Bone marrow (tissue), 2 donors: ENCODE results near the gene EML4.
"Not testable (repeated sequence)": the region's sequence is repeated elsewhere in the genome, so short reads cannot be mapped to it uniquely, and the experiment has no call there.

Source experiments
- DNase-seq, 2 donors: peaks; one replicate each; lab custom pipeline; 2025; lab: John Stamatoyannopoulos, UW

The EML4 gene

DNA sequence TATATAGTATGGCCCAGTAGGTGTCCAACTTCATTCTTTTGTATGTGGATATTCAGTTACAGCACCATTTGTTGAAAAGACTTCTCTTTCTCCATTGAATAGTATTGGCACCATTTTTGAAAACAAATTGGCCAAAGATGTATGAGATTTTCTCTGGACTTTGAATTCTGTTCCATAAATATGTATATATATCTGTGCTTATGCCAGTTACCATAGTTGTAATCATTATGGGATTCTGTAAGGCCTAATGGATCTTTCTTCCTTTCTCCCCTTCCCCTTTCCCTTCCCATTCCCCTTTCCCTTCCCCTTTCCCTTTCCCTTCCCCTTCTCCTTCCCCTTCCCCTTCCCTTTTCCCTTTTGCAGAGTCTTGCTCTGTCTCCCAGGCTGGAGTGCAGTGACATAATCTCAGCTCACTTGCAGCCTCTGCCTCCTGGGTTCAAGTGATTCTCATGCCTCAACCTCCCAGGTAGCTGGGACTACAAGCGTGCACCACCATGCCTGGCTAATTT lies 140.9 kb downstream of the EML4 start:
- no peak for DNase-seq

DNA sequence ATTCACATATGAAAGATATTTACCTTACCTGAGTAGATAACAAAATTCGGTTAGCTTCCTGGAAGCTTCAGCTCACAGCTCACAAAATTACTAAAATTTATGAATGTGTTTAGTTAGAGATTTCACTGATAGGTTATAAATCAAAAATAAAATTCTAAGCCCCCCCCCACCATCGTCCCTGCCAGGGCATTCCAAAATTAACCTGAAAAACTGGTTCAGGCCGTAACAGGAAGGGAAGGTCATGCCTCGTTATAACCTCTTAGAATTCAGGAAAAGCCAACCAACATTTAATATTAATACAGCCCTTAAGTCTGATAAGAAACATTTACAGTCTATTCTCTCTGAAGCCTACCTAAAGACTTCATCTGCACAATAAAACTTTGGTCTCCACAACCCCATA lies 143.0 kb downstream of the EML4 start:
- DNase-seq, result no peak

DNA sequence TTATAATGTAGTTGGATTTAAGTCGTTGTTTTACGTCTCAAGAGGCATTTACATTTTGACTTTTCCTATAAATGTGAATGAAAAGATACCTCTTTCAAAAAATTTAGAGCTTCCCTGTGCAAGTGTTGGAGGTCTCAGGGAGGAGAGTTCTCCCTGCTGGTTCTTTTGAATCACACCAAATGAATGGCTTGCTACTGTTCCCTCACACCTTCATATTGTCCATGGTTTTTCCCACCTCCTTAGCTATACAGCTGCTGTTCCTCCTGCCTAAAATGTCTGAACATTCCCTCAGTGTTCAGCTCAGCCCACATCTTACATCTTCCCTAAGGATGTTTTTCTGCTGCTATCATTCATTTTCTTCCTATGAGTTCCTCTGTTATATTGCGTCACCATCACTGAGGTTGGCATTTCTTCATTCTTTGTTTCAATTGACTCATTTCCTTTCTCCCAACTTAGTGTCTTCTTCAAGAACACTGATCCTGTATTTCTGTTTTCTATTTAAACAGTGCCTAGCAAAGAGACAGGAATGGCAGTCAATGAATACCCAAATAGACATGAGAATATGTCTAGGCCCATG lies 145.8 kb downstream of the EML4 start:
- DNase-seq, result no peak

DNA sequence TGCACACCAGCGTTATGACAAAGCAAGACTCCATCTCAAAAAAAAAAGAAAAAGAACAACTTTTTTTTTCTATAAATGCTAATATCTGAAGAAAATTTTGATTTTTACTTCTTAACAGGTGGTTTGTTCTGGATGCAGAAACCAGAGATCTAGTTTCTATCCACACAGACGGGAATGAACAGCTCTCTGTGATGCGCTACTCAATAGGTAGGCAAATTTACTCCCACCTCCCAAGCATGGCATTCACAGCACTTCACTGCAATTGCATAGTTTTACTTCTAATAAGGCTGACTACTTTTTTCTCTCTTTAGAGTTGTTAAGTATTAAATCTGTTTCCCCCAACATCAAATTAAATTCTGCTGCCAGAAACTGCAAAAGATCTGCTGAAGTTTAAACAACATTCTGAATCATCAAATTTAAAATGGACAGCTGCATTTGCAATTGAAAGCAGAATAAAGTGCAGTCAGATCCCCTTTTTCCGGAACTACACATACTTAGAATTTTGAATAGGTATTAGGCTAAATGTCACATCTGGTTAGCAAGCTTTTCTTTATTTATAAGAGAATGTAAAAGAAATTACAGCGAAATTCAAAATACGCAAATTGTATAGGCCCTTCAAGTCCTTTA lies 146.8 kb downstream of the EML4 start:
- DNase-seq, result no peak

DNA sequence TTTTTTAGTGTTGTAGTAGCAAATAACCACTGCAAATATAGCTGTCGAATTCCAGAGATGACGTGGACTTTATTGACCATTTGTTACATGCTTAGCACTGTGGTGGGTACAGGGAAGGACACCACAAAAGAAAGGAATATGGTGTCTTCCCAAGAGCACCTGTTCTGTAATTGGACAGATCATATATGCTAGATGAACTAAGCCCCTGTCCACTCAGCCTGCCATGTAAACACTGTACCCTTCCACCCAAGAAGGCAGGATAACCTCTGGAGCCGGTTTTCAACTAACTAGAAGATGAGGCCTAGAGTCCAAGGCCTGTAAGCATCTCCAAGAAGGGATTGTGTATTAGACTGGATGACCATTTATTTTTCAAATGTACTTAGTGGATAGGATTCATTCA lies 147.8 kb downstream of the EML4 start:
- no peak for DNase-seq

DNA sequence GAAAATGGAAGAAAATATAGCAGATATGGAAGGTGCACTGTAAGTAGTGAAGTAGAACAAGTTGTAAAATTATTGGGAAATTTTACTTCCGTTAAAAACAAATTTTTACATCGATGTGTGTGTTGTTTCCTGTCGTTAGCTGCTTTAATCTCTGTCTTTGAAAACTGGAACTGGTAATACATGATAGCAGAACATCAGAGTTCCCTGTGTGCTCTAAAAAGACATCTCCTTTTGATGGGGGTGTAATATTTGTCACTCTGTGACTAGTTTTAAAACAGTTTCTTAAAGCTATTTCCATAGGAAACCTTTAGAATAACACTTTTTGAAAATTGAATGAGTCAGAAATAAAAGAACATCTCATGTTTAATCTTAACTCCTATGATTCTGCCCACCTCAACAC lies 148.3 kb downstream of the EML4 start:
- DNase-seq, result no peak

DNA sequence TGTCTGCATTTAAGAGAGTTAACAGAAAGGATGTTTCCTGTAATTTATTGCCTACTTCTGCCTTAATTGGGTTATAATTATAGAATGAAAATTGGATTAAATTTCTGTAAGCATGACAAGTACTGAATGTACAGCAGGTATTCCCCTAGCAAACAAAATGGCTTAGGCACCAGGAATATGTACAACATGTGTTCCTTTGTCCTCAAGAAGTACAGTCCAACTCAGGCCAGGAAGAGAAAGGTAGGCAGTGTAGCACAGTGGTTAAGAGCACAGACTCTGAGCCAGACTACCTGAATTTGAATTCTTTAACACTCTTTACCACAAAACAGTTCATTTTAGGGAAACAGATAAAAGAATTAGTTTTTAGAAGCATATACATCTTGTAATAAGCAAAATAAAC lies 148.8 kb downstream of the EML4 start:
- no peak for DNase-seq

DNA sequence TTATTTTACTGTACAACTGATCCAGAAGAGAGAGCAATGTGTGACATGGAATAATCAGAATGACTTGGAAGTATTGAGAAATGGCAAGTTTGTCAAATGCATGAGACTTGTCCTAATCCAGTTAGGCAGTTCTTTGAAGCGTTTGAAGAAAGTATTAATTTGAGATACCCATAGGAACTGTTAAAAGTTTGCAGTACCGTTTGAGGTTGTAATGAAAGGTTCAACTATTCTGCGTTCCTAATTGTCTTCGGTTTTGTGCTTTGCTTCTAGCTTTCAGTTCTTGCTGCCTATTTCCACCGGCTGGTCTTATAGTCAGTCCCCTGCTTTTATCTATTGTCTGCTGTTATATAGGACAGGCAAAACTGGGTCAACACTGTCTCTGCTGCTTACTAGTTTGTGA lies 150.1 kb downstream of the EML4 start:
- DNase-seq, result no peak

DNA sequence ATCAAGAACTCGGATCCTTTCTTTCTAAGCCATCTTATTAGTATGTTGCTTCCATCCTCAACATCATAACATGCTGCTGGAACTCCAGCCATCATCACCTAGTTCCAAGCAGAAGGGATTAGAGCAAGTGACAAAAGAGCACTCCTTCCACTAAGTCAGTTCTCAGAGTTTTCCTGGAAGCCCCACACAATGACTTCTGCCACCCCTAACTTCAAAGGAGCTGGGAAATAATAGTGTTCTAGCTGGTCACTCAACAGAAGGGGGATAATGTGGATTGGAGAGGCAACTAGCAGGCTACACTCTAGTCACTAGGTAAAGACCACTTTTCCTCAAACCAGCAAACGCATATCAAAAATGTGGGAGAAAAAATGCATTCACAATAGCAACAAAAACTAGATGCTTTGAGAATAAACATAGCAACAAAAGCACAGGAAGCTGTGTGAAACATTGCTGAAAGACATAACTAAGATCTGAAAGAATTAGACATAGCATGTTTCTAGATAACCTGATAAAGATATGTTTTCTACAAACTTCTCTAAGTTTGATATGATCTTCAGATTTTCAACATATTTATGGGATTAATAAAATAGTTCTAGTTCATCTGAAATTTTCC lies 152.4 kb downstream of the EML4 start:
- no peak for DNase-seq

DNA sequence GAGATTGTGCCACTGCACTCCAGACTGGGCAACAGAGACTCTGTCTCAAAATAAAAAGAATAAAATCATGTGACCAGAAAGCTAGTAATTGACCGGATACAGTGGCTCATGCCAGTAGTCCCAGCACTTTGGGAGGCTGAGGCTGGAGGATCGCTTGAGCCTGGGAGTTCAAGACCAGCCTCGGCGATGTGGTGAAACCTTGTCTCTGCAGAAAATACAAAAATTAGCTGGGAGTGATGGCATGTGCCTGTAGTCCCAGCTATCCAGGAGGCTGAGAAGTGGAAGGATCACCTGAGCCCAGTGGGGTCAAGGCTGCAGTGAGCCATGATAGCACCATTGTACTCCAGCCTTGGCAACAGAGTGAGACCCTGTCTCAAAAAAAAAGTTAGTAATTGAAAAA lies 155.1 kb downstream of the EML4 start:
- DNase-seq, result no peak

DNA sequence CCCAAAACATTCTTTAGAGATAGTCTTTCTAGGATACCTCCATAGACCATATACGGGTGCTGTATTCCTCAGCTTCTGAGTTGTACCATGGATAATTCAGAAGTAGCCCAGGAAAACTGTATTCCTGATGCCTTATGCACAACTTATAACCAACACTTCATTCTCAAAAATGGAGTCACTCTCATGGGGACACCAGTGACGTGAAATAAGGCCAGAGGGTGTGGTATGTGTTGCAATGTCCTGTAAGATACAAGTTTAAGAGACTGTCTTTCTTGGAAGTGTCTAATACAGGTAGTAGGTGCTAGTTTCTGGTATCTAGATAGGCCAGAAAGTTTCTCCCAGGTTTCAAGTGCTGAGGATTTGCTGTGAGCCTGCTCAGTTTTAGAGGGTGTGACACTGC lies 155.8 kb downstream of the EML4 start:
- no peak for DNase-seq

DNA sequence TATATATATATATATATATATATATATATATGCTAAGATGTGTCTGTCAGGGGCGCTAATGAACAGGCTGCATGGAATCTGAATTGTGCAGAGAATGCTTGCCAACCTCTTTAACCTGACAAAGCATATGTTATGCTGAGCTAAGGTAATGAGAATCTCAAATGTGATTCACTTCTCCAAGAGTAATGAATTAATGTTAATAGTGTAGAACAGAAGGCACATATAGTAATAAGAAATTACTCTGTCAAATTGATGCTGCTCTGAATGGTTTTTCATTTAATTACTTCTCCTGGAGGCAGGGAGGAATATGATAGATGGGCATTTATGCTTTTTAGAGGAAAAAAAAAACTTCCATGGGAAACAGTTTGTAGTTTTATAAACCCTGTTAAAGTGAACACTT lies 156.5 kb downstream of the EML4 start:
- no peak for DNase-seq

DNA sequence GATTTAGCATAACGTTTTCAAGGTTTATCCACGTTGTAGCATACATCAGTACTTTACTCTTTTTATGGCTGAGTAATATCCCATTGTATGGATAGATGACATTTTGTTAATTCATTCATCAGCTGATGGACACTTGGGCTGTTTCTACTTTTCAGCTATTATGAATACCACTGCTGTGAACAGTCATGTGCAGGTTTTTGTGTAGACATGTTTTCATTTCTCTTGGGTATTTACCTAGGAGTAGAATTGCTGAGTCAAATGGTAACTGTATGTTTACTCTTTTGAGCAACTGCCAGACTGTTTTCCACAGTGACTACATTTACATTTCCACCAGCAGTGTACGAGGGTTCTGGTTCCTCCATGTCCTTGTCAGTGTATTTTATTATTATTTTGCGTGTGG lies 158.0 kb downstream of the EML4 start:
- DNase-seq, result no peak

DNA sequence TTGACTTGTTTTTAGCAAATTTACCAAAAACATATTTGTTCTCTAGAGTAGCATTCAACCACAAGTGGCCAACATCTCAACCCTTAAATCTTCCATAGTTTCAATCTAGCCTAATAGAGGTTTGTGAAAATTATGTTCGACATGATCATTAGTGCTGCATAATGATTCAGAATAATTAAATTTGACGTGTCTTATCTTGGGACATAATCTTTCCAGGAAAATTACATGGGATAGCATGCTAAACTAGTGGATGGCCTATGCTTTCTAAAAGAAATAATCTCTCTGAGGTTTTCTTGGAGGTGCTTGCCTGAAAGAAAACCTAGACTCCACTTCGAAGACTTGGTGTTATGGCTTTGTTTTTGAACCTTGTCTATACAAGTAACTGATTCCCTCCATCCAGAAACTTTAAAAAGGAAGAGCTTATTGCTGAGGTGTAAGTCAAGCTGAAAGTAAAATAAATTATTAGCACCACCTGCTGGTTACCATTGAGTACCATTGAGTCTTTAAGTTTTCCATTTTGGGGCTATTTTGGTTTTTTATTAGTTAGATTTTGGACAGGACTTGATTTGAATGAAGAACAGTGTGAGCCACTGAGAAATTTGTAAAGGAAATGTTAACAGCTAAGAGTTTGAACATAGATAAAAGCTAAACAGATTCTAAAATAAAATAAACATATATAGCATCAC lies 159.1 kb downstream of the EML4 start:
- DNase-seq, result peak in 1 of 2 donors; percentile 40

DNA sequence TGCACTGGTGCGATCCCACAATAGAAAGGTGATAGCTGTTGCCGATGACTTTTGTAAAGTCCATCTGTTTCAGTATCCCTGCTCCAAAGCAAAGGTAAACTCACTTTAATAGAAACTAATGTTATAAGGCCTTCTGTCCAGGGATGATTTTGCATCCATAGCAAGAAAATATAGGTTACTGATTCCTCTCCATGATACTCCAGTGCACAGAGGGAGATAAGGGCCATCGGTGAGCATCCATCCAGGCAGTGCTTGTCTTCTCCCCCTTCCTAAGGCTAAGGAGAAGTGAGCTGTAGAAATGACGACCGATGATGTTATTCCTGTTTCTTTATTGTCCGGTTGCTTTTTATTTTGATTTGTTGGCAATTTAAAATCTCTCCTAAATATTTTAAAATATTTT lies 159.8 kb downstream of the EML4 start:
- no peak for DNase-seq

DNA sequence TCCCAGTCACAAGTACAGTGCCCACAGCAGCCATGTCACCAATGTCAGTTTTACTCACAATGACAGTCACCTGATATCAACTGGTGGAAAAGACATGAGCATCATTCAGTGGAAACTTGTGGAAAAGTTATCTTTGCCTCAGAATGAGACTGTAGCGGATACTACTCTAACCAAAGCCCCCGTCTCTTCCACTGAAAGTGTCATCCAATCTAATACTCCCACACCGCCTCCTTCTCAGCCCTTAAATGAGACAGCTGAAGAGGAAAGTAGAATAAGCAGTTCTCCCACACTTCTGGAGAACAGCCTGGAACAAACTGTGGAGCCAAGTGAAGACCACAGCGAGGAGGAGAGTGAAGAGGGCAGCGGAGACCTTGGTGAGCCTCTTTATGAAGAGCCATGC lies 160.6 kb downstream of the EML4 start:
- DNase-seq, result no peak

DNA sequence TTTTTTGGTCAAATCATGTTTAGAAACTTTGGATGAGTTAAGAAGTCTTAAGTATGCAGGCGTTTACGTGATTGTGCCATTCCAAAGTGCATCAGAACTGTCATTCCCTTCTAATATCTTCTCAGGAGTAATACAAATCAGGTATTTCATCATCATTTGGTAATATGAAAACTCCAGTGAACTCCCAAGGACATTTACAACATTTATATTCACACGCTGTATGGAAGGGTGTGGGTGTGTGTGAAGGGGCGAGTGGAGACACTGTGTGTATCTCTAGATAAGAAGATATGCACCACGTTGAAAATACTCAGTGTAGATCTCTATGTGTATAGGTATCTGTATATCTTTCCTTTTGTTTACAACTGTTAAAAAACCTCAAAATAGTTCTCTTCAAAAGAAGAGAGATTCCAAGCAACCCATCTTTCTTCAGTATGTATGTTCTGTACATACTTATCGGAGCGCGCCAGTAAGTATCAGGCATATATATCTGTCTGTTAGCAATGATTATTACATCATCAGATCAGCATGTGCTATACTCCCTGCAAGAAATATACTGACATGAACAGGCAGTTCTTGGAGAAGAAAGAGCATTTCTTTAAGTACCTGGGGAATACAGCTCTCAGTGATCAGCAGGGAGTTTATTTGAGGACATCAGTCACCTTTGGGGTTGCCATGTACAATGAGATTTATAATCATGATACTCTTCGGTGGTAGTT lies 162.6 kb downstream of the EML4 start:
- no peak for DNase-seq

DNA sequence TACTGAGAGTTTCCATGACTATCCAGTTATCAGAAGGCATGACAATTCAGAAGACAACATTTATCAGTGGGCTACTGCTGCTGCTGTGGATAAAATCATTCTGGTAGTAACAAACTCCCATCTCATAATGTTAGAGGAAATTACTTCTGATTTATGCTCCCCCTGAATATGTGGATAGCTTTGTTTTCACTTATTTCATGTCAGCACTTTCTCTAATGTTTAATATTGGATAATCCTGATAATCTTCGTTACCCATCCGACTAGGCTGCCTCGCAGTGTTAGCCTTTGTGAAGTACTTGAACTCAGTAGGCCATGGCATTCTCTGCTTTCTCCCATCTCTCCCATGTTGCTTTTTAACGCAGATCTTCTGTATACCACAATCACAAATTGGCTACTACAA lies 163.4 kb downstream of the EML4 start:
- no peak for DNase-seq

DNA sequence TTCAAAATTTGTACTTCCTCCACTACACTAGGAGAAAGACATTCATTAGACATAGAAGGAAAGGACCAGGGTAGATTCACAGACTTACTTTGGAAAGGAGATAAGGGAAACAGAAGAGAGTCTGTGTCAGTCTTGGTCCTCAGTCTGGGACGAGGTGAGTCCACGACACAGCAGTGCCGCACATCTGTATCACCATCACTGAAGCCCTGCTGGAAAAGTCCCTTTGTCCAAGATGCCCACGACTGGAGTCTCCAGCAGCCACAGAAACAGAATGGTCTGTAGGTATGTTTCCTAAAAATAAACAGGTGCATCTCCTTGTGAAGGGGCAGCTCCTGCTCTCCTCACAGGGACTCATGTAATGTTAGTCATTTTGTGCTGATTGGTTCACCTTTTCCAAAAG lies 164.4 kb downstream of the EML4 start:
- no peak for DNase-seq

DNA sequence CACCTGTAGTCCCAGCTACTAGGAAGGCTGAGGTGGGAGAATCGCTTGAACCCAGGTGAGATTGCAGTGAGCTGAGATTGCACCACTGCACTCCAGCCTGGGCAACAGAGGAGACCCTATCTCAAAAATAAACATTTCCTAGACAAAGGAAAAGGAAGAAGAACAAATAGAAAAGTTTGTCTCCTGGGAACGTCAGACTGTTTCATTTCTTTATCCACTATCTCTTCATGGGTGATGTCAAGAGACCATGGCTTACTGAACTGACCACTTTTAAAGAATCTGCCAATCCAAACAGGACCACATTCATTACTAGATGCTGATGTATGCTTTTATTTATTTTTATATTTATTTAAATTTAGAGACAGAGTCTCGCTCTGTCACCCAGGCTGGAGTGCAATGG lies 165.1 kb downstream of the EML4 start:
- DNase-seq, result no peak

DNA sequence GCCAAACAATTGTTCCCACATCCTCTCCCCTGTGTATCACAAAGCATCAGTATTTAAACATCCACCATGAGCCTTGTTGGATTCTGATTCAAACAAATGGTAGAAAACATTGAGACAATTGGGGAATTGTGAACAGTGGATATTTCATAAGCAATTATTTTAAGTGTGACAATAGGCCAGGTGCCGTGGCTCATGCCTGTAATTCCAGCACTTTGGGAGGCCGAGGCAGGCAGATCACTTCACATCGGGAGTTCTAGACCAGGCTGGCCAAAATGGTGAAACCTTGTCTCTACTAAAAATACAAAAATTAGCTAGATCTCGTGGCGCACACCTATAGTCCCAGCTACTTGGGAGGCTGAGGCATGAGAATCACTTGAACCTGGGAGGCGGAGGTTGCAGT lies 165.7 kb downstream of the EML4 start:
- not testable (repeated sequence) for DNase-seq

DNA sequence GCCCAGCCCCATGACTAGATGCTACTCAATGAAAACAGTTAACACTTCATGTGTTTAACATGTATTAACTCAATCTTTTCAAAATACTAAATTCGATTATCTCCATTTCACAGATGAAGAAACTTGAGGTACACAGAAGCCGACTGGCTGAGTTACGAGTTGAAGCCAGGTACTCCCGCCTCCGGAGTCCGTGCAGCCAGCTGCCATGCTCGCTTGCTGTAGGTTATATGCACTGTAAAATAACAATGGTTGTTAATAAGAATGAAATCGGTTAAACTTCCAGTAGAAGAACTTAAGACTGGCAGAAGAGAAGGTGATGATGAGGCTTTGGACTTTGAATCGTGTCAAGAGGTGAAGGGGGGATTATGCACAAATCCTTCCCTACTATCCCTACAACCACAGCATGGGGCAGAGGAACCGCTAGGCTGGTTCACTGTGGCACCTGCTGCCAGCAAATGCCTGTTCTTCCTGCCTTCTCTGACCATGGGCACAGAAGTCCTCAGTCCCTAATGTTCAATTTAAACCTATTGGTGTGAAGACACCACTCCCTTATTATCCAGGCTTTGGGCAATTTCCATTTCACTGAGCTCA lies 166.5 kb downstream of the EML4 start:
- no peak for DNase-seq
